Activated CD4-positive, alpha-beta memory T cell treated with anti-CD3 and anti-CD28 coated beads for 36 hours (primary cell): ENCODE results near the gene GTF3C5. TPM values are rescaled to one million over a fixed set of nuclear protein-coding genes. Genes with fewer than 3 reads are reported as not detected.
"Not testable (repeated sequence)": the region's sequence is repeated elsewhere in the genome, so short reads cannot be mapped to it uniquely, and the experiment has no call there.

Experiments used
- CTCF ChIA-PET: fragments of 350-600 bp; sonication (Branson Sonifier 250); formaldehyde crosslinking; loops from one replicate; lab custom pipeline; 2021; ENCODE audit warnings: antibody characterized with exemption, inconsistent platforms; lab: Charles Lee
- POLR2A ChIA-PET: fragments of 350-600 bp; sonication (Branson Sonifier 250); formaldehyde crosslinking; loops from one replicate; lab custom pipeline; 2021; ENCODE audit warnings: antibody characterized with exemption; lab: Charles Lee
- DNase-seq: peaks from one replicate; pipeline ENCODE4 v3.0.0-alpha.2; 2020
- H3K27ac Mint-ChIP-seq: one replicate; pipeline ENCODE4 v1.8.0; 2021; ENCODE audit warnings: mixed read lengths
- H3K27me3 Mint-ChIP-seq: one replicate; pipeline ENCODE4 v1.8.0; 2021; ENCODE audit warnings: mixed read lengths
- H3K36me3 Mint-ChIP-seq: one replicate; pipeline ENCODE4 v1.8.0; 2021; ENCODE audit warnings: mixed read lengths
- H3K4me1 Mint-ChIP-seq: one replicate; pipeline ENCODE4 v1.8.0; 2021; ENCODE audit warnings: low read depth, mixed read lengths
- H3K4me3 Mint-ChIP-seq: one replicate; pipeline ENCODE4 v1.8.0; 2021; ENCODE audit warnings: mild to moderate bottlenecking, mixed read lengths
- H3K9me3 Mint-ChIP-seq: one replicate; pipeline ENCODE4 v1.8.0; 2021; ENCODE audit warnings: mixed read lengths
- intact Hi-C: fragments of 100-400 bp; cut with micrococcal nuclease; formaldehyde crosslinking; loops from one replicate; pipeline ENCODE4 v1.15.1; 2023
- total RNA-seq, 2 experiments: library from RNA; stranded (reverse); gene quantifications; one replicate each; pipeline ENCODE4 v1.2.3, GENCODE V29; 2021

Gene GTF3C5
- total RNA-seq, 2 experiments from 2014 or later: 80.3 to 81.2 TPM

DNA sequence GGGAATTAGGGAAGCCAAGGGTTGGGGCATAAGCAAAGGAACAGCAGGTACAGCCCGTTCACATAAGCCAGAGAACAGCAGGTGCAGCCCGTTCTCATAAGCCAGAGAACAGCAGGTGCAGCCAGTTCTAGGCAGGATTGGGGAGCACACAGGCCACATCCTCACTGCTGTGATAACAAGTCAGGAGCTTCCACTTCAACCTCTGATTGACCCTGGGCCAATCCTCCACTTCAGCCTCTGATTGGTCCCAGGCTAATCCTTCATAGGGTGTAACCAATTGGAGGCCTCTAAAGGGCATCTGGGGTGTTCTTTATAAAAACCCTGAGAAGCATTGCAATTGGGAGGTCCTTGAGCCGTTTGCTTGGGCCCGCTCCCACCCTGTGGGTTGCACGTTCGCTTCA lies 58.5 kb downstream of the GTF3C5 start:
- Mint-ChIP-seq H3K9me3 (no peaks in the 10 kb centered on the region), H3K27me3 (no peaks in the 10 kb centered on the region), H3K36me3 (no peaks in the 10 kb centered on the region), H3K27ac (no peak overlapping the region), H3K4me1 (no peaks in the 10 kb centered on the region), H3K4me3 (no peak overlapping the region)
- intact Hi-C loops: no loop called here
- no peak for DNase-seq
- ChIA-PET CTCF (interaction anchor here (1.6 kb wide), 1 partner anchor 55 kb away, joined by 4 read pairs; no protein-coding TSS in a partner anchor), POLR2A (no interaction called here)

DNA sequence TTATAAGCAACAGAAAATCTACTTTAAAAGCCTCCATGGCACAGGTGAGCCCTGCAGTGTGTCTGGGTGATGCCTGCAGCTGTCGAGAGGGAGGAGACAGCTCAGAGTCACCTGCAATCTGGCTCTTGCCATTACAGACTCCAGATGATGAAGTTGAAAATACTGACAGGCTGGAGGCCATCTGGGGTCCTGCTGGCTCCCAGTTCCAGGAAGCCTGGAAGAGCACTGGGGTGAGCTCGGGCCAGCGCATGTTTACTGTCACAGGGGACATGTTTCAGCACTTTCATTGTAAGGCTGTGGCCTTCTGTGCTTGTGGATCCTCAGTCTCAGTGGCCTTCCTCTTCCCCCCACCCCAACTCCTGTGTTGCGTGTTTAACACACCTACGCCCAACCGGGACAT lies 59.4 kb downstream of the GTF3C5 start:
- POLR2A ChIA-PET: interaction anchor here (0.6 kb wide), 1 partner anchor 19 kb away, joined by 3 read pairs; no protein-coding TSS in a partner anchor
- H3K36me3 Mint-ChIP-seq: no peaks in the 10 kb centered on the region
- no peaks in the 10 kb centered on the region for H3K27me3 Mint-ChIP-seq
- intact Hi-C loops: no loop called here
- H3K4me1 Mint-ChIP-seq: no peaks in the 10 kb centered on the region
- H3K9me3 Mint-ChIP-seq: peaks cover 3% of the 10 kb centered on the region
- no peak for DNase-seq
- H3K4me3 Mint-ChIP-seq: no peak overlapping the region
- CTCF ChIA-PET: no interaction called here
- H3K27ac Mint-ChIP-seq: no peak overlapping the region

DNA sequence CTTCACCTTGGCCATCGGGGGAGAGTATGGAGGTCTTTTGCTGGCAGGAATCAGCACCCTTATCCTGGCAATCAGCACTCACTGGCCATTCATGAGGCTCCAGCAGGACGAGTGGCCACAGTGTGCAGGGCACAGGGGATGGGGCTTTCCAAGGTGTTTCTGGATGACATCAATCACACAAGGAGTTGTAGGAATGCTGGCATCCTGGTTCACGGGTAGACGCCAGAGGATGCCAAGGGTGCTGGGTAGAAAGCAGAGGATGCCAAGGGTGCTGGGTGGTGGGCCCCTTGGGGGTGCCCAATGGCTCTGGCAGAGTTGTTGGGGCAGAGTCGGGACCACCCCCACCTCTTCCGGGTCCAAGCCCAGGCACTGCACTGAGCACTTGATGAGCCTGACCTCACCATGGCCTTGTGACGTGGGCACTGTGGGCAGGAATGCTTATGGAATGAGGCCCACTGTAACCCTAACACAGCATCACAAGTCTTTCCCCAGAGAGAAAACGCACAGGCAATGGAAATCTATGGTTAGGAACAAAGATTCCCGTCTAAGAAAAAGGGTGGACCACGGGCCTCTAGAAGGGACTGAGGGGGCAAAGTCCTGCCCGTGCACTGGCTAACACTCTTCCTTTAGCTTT lies 60.1 kb downstream of the GTF3C5 start:
- H3K4me1 Mint-ChIP-seq: no peaks in the 10 kb centered on the region
- H3K36me3 Mint-ChIP-seq: peaks cover 2% of the 10 kb centered on the region
- no peak overlapping the region for H3K4me3 Mint-ChIP-seq
- no peak for DNase-seq
- H3K27me3 Mint-ChIP-seq: no peaks in the 10 kb centered on the region
- POLR2A ChIA-PET: no interaction called here
- H3K27ac Mint-ChIP-seq: no peak overlapping the region
- CTCF ChIA-PET: interaction anchor here (0.7 kb wide), 1 partner anchor 171 kb away, joined by 3 read pairs; no protein-coding TSS in a partner anchor
- H3K9me3 Mint-ChIP-seq: peaks cover 10% of the 10 kb centered on the region
- intact Hi-C loops: no loop called here

DNA sequence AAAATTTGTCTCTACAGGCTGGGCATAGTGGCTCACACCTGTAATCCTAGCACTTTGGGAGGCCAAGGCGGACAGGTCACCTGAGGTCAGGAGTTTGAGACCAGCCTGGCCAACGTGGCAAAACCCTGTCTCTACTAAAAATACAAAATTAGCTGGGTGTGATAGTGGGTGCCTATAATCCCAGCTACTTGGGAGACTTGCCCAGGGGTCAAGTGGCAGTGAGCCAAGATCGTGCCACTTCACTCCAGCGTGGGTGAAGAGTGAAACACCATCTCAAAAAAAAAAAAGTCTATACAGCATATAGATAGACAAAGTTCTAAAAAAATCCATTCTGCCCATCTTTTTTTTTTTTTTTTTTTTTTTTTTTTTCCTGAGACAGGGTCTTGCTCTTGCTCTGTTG lies 63.6 kb downstream of the GTF3C5 start:
- H3K27me3 Mint-ChIP-seq, POLR2A ChIA-PET, intact Hi-C loops, H3K27ac Mint-ChIP-seq, DNase-seq, H3K4me1 Mint-ChIP-seq, H3K4me3 Mint-ChIP-seq: not testable (repeated sequence)
- H3K36me3 Mint-ChIP-seq: peaks cover 36% of the 10 kb centered on the region
- H3K9me3 Mint-ChIP-seq: peaks cover 26% of the 10 kb centered on the region
- CTCF ChIA-PET: interaction anchor here (0.7 to 26.8 kb wide), 4 partner anchors 10 to 1032 kb away, joined by 3 to 552 read pairs (median 3); no protein-coding TSS in a partner anchor

- no peaks in the 10 kb centered on the region for H3K4me1 Mint-ChIP-seq
- POLR2A ChIA-PET: no interaction called here
These were observed 64.1 kb downstream of the GTF3C5 start for GRCh38 chr9:133094842-133095393.

GRCh38 chr9:133098104-133098754 lies 67.4 kb downstream of the GTF3C5 start:
- H3K27me3 Mint-ChIP-seq: no peaks in the 10 kb centered on the region
- intact Hi-C loops: no loop called here
- POLR2A ChIA-PET: no interaction called here
- no peak overlapping the region for H3K4me3 Mint-ChIP-seq
- H3K9me3 Mint-ChIP-seq: peaks cover 26% of the 10 kb centered on the region
- H3K36me3 Mint-ChIP-seq: peaks cover 66% of the 10 kb centered on the region
- CTCF ChIA-PET: interaction anchor here (26.8 kb wide), 1 partner anchor 49 kb away, joined by 552 read pairs; no protein-coding TSS in a partner anchor
- H3K4me1 Mint-ChIP-seq: no peaks in the 10 kb centered on the region
- H3K27ac Mint-ChIP-seq: no peak overlapping the region
- DNase-seq: no peak

More at GRCh38 chr9:133094842-133095393, 64.1 kb downstream of the GTF3C5 start:
- peaks cover 40% of the 10 kb centered on the region for H3K36me3 Mint-ChIP-seq
- peaks cover 26% of the 10 kb centered on the region for H3K9me3 Mint-ChIP-seq
- intact Hi-C loops: no loop called here
- H3K27ac Mint-ChIP-seq: no peak overlapping the region
- H3K27me3 Mint-ChIP-seq: no peaks in the 10 kb centered on the region
- CTCF ChIA-PET: interaction anchor here (0.7 to 26.8 kb wide), 3 partner anchors 9 to 1031 kb away, joined by 3 to 552 read pairs (median 3); no protein-coding TSS in a partner anchor
- no peak for DNase-seq
- H3K4me3 Mint-ChIP-seq: no peak overlapping the region

DNA sequence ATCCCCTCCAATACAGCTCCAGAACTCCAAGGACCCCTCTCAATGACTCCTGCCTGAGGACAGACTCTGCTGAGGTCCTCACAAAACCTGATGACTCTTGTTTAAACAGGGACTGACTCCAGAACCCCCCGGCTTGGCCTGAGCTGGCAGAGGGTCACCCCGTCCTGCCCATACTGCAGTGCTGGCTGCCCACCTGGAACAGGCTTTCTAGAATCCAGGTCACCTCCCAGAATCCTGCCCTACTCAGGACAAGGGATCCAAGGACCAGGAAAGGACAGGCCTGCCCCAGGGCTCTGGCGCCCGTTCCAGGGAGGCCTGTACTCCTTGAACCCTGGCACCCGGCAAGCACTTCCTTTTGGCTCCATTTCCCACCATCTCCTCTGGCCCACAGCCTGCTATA lies 68.1 kb downstream of the GTF3C5 start:
- no peaks in the 10 kb centered on the region for H3K27me3 Mint-ChIP-seq
- no peak overlapping the region for H3K27ac Mint-ChIP-seq
- no peaks in the 10 kb centered on the region for H3K4me1 Mint-ChIP-seq
- ChIA-PET POLR2A (no interaction called here), CTCF (interaction anchor here (1.0 to 26.8 kb wide), 2 partner anchors 48 to 76 kb away, joined by 3 to 552 read pairs; no protein-coding TSS in a partner anchor)
- H3K9me3 Mint-ChIP-seq: peaks cover 26% of the 10 kb centered on the region
- H3K4me3 Mint-ChIP-seq: no peak overlapping the region
- intact Hi-C loops: no loop called here
- no peak for DNase-seq
- H3K36me3 Mint-ChIP-seq: peaks cover 66% of the 10 kb centered on the region

GRCh38 chr9:133099726-133100505 lies 69.1 kb downstream of the GTF3C5 start:
- Mint-ChIP-seq H3K4me3 (no peak overlapping the region), H3K27me3 (no peaks in the 10 kb centered on the region), H3K27ac (no peak overlapping the region), H3K36me3 (peaks cover 69% of the 10 kb centered on the region), H3K4me1 (no peaks in the 10 kb centered on the region), H3K9me3 (peaks cover 25% of the 10 kb centered on the region)
- intact Hi-C loops: no loop called here
- CTCF ChIA-PET: interaction anchor here (1.0 to 26.8 kb wide), 2 partner anchors 47 to 78 kb away, joined by 3 to 552 read pairs; no protein-coding TSS in a partner anchor
- POLR2A ChIA-PET: no interaction called here
- DNase-seq: no peak

GRCh38 chr9:133100506-133101355 lies 69.9 kb downstream of the GTF3C5 start:
- POLR2A ChIA-PET: interaction anchor here (1.6 kb wide), 1 partner anchor 48 kb away, joined by 4 read pairs; no protein-coding TSS in a partner anchor
- CTCF ChIA-PET: interaction anchor here (1.4 to 26.8 kb wide), 3 partner anchors 11 to 79 kb away, joined by 5 to 552 read pairs (median 15); no protein-coding TSS in a partner anchor
- Mint-ChIP-seq H3K27ac (no peak overlapping the region), H3K27me3 (no peaks in the 10 kb centered on the region), H3K4me3 (no peak overlapping the region), H3K36me3 (peaks cover 71% of the 10 kb centered on the region), H3K9me3 (peaks cover 17% of the 10 kb centered on the region), H3K4me1 (no peaks in the 10 kb centered on the region)
- DNase-seq: no peak
- intact Hi-C loops: no loop called here

GRCh38 chr9:133101356-133102189 lies 70.8 kb downstream of the GTF3C5 start:
- ChIA-PET POLR2A (interaction anchor here (1.6 kb wide), 1 partner anchor 47 kb away, joined by 4 read pairs; no protein-coding TSS in a partner anchor), CTCF (interaction anchor here (0.6 to 26.8 kb wide), 7 partner anchors 10 to 81 kb away, joined by 3 to 552 read pairs (median 3); partner anchors contain the start of gene GTF3C5)
- Mint-ChIP-seq H3K27me3 (no peaks in the 10 kb centered on the region), H3K4me1 (no peaks in the 10 kb centered on the region), H3K36me3 (peaks cover 68% of the 10 kb centered on the region), H3K9me3 (peaks cover 9% of the 10 kb centered on the region), H3K27ac (no peak overlapping the region), H3K4me3 (no peak overlapping the region)
- intact Hi-C loops: no loop called here
- no peak for DNase-seq
